Measurements from ENCODE around the gene PDE10A.
"Not testable (repeated sequence)": the region's sequence is repeated elsewhere in the genome, so short reads cannot be mapped to it uniquely, and the experiment has no call there.

The PDE10A gene

GRCh38 chr6:165599596-165600487 is 63.2 kb downstream of the PDE10A start:
- in situ Hi-C loops (cut with MboI; ENCODE audit: low sequenced_read_pairs, unreplicated experiment): no loop called here
- DNase-seq (ENCODE audit: low spot score): no peak
- TF ChIP-seq CTCF (IDR thresholded peaks at IDR 0.05; ENCODE audit: borderline replicate concordance, control extremely low read depth, extremely low read depth, insufficient read depth, missing control alignments): no peak

- TF ChIP-seq CTCF (IDR thresholded peaks at IDR 0.05; ENCODE audit: borderline replicate concordance, control extremely low read depth, extremely low read depth, insufficient read depth, missing control alignments): no peak
- in situ Hi-C loops (cut with MboI; ENCODE audit: low sequenced_read_pairs, unreplicated experiment): no loop called here
Measured at GRCh38 chr6:165599121-165599520, 63.9 kb downstream of the PDE10A start.

GRCh38 chr6:165597821-165598220 is 65.2 kb downstream of the PDE10A start:
- no peak for TF ChIP-seq CTCF (IDR thresholded peaks at IDR 0.05; ENCODE audit: borderline replicate concordance, control extremely low read depth, extremely low read depth, insufficient read depth, missing control alignments)
- no peak for DNase-seq (ENCODE audit: low spot score)
- in situ Hi-C loops (cut with MboI; ENCODE audit: low sequenced_read_pairs, unreplicated experiment): no loop called here

More at GRCh38 chr6:165599121-165599520, 63.9 kb downstream of the PDE10A start:
- DNase-seq (ENCODE audit: low spot score): no peak

- in situ Hi-C loops (cut with MboI; ENCODE audit: low sequenced_read_pairs, unreplicated experiment): no loop called here
- DNase-seq (ENCODE audit: low spot score): no peak
- TF ChIP-seq CTCF (IDR thresholded peaks at IDR 0.05; ENCODE audit: borderline replicate concordance, control extremely low read depth, extremely low read depth, insufficient read depth, missing control alignments): no peak
Measured at GRCh38 chr6:165594584-165595333, 68.3 kb downstream of the PDE10A start.

GRCh38 chr6:165592947-165593346 is 70.1 kb downstream of the PDE10A start:
- in situ Hi-C loops (cut with MboI; ENCODE audit: low sequenced_read_pairs, unreplicated experiment); DNase-seq (ENCODE audit: low spot score): not testable (repeated sequence)

- no peak for TF ChIP-seq CTCF (IDR thresholded peaks at IDR 0.05; ENCODE audit: borderline replicate concordance, control extremely low read depth, extremely low read depth, insufficient read depth, missing control alignments)
- in situ Hi-C loops (cut with MboI; ENCODE audit: low sequenced_read_pairs, unreplicated experiment): no loop called here
- DNase-seq (ENCODE audit: low spot score): no peak
Measured at GRCh38 chr6:165588515-165588914, 74.5 kb downstream of the PDE10A start.

- TF ChIP-seq CTCF (IDR thresholded peaks at IDR 0.05; ENCODE audit: borderline replicate concordance, control extremely low read depth, extremely low read depth, insufficient read depth, missing control alignments): no peak
- in situ Hi-C loops (cut with MboI; ENCODE audit: low sequenced_read_pairs, unreplicated experiment): no loop called here
- DNase-seq (ENCODE audit: low spot score): no peak
Measured at GRCh38 chr6:165587206-165587605, 75.8 kb downstream of the PDE10A start.

All from GM13976 (cell line).